Mononuclear cell (primary cell): ENCODE data around the gene CAV2. TPM values are rescaled to one million over a fixed set of nuclear protein-coding genes. Genes with fewer than 3 reads are reported as not detected.

ENCODE experiments used
- H3K27me3 ChIP-seq: 2 replicates; pipeline ENCODE4 v1.6.0; 2011; ENCODE audit warnings: low read length, control low read depth; ENCODE audit not compliant: insufficient read depth
- H3K4me1 ChIP-seq: 2 replicates; pipeline ENCODE4 v1.5.1; 2011; ENCODE audit warnings: mild to moderate bottlenecking, low read length, control low read depth; ENCODE audit not compliant: insufficient read depth
- H3K4me3 ChIP-seq: 2 replicates; pipeline ENCODE4 v1.5.1; 2011; ENCODE audit warnings: mild to moderate bottlenecking, low read length, moderate library complexity
- H3K9me3 ChIP-seq: 2 replicates; pipeline ENCODE4 v1.5.1; 2011; ENCODE audit warnings: low read depth, mild to moderate bottlenecking, control low read depth, low read length
- total RNA-seq: library from RNA; depleted of rRNA; stranded (reverse); fragments of >200 nt; gene quantifications from one replicate; pipeline ENCODE4 v1.2.3, GENCODE V29; 2012

CAV2 gene
- total RNA-seq, 1 donor: 4.1 TPM

DNA sequence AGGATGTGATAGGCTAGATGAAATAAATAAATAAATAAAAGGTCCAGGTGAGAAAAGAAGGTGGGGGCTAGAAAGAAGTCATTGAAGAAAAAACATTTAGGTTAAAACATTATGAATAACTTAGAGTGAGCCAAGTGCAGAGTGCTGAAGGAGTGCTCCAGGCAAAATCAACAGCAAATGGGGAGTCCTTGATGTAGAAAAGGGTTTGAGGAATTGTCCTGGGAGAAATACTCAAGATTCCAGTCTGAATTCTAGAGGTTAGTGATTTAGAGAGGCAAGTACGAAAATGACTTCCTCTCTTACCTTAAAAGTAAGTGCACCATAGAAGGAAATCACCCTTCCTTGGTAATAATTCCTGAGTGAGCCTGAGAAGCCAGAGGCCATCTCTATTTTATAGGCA lies 44.9 kb downstream of the CAV2 start:
- Histone ChIP-seq H3K4me3 (no peak overlapping the region), H3K27me3 (no peaks in the 10 kb centered on the region), H3K9me3 (no peaks in the 10 kb centered on the region), H3K4me1 (no peaks in the 10 kb centered on the region)

DNA sequence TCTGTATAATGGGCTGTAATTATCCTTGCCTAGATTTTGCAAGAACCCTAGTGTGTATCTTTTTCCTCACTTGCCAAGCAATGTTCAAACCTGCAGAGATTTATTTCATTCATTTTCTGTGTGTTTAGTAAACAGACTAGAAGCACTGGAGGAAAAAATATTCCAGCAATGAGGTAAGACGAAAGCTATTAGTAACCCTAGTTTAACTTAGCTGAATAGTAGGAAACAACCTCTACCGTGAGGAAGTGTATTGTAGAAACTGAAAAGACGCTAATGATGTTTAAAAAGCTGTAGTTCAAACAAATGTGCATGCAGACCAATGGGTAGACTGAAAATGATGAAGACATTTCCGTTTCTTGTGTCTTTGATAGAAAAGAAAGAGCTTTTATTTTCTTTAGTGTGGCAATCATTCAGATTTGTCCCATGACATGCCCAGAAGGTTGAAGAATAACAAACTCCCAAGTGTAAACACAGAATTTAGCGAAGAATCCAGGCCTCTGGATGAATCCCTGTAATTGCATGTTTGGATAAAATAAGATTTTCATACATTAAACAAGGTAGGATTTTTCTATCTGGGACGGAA lies 46.0 kb downstream of the CAV2 start:
- no peak overlapping the region for H3K4me3 ChIP-seq
- H3K4me1 ChIP-seq: no peaks in the 10 kb centered on the region
- no peaks in the 10 kb centered on the region for H3K9me3 ChIP-seq
- no peaks in the 10 kb centered on the region for H3K27me3 ChIP-seq

DNA sequence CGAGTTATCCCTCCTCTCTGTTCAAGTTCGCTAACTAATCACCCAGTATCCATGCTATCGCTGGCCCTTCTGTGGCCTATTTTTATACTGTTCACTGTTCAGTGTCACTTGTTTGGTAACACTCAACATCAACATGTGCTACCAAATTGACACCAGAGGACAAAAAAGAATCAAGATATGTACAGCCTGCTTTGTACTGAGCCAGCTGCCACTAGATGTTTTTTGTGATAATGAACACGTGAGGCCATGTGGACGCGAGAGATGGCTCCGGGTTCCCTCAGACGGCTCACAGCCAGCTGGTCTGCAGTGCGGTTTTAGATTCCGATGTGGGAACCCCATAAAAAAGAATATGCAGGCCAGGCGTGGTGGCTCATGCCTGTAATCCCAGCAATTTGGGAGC lies 46.5 kb downstream of the CAV2 start:
- Histone ChIP-seq H3K27me3 (peaks cover 3% of the 10 kb centered on the region), H3K9me3 (no peaks in the 10 kb centered on the region), H3K4me3 (no peak overlapping the region), H3K4me1 (no peaks in the 10 kb centered on the region)

DNA sequence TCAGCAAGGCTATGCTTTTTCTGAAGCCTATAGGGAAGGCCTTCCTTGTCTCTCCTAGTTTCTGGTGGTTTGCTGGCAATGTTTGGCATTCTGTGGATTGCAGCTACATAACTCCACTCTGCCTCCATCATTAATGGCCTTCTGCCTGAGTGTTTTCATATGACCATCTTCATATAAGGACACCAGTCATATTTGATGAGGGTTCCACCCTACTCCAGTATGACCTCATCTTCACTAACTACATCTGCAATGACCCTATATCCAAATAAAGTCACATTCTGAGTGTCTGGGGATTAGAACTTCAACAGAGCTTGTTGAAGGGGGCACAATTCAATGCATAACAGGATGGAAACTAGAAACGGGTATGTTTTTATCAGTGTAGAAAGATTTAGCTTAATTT lies 47.4 kb downstream of the CAV2 start:
- Histone ChIP-seq H3K27me3 (peaks cover 4% of the 10 kb centered on the region), H3K9me3 (no peaks in the 10 kb centered on the region), H3K4me3 (no peak overlapping the region), H3K4me1 (no peaks in the 10 kb centered on the region)

DNA sequence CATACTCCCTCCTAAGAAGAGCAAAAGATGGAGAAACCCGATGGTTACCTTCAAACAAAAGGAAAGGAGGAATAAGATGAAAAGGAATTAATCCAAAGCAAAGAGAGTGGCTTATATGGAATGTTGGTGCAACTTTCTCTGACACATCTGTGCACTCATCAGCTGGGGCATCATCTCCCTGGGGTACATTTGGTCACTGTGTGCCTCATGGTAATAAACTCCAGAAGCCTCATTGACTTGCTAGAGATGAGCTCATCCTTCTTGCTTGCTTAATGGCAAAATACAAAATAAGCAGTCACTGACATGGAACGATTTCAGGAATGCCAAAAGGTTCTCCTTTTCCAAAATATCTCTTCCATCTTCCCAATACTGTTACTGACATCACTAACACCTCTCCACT lies 47.8 kb downstream of the CAV2 start:
- Histone ChIP-seq H3K27me3 (peaks cover 4% of the 10 kb centered on the region), H3K4me3 (no peak overlapping the region), H3K4me1 (no peaks in the 10 kb centered on the region), H3K9me3 (no peaks in the 10 kb centered on the region)

DNA sequence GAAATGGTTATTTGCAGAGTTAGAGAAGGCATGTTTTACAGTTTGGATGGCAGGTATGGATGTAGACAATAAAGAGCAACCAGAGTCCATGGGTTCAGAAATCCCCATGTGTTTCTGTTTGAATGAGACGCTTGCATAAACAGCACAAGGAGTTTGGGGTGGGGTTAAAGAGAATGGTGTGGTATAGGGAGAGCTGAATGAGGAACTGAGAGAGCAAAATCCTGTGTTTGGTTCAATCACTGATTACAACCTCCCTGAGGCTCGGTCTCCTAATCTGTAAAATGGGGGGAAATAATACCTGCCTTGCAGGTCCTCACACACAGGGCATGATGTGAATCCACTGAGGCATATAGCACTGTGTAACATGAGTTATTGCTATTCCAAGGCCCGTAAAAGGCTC lies 49.0 kb downstream of the CAV2 start:
- Histone ChIP-seq H3K4me3 (no peak overlapping the region), H3K9me3 (no peaks in the 10 kb centered on the region), H3K4me1 (no peaks in the 10 kb centered on the region), H3K27me3 (peaks cover 4% of the 10 kb centered on the region)

DNA sequence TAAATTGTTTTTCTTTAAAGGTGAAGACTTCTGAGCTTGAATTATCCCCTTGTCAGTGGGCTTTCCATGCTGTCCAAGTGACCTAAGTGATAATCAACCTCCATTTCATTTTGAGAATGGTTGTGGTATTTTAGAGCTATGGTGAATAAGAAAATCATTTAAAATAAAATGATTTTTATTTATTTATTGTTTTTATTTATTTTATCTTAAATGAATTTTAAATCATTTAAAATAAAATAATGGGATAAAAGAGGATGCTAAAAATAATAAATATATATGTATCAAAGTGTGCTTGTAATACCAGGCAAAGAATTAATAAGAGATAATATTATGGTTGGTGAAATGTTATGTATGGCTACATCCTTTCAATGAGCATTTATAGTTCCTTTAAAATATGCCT lies 49.8 kb downstream of the CAV2 start:
- Histone ChIP-seq H3K4me3 (no peak overlapping the region), H3K4me1 (no peaks in the 10 kb centered on the region), H3K9me3 (no peaks in the 10 kb centered on the region), H3K27me3 (peaks cover 4% of the 10 kb centered on the region)

DNA sequence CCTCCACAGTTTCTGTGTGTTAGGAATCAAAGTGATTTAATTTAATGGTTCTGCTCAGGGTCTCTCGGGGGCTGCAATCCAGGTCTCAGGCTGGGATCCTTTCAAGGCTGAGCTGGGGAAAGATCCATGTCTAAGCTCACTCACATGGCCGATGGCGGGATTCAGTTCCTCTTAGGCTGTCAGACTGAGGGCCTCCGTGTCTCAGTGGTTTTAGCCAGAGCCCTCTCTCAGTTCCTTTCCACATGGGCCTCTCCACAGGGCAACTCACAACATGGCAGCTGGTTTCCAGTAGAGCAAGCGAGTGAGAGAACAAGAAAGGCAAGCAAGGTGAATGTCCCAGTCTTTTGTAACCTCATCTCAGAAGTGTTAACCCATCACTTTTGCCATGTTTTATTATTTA lies 52.2 kb downstream of the CAV2 start:
- Histone ChIP-seq H3K4me3 (no peak overlapping the region), H3K27me3 (peaks cover 9% of the 10 kb centered on the region), H3K9me3 (no peaks in the 10 kb centered on the region), H3K4me1 (no peaks in the 10 kb centered on the region)

DNA sequence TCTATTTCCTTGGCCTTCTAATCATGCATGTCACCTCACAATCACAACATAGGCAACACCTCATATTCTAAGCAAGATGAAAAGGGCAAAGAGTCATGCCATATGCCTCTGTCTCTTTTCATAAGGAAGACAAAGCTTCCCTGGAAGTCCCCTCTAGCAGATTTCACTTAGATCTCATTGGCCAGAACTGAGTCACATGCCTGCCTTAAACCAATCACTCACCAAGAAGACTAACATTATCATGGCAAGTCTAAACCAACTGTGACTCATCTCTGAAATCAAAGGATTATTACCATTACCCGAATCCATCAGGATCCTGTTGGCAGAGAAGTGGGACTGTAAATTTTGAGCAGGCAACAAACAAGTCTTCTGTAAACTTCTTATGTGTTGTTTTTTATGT lies 53.1 kb downstream of the CAV2 start:
- Histone ChIP-seq H3K4me1 (no peaks in the 10 kb centered on the region), H3K4me3 (no peak overlapping the region), H3K9me3 (no peaks in the 10 kb centered on the region), H3K27me3 (peaks cover 11% of the 10 kb centered on the region)

DNA sequence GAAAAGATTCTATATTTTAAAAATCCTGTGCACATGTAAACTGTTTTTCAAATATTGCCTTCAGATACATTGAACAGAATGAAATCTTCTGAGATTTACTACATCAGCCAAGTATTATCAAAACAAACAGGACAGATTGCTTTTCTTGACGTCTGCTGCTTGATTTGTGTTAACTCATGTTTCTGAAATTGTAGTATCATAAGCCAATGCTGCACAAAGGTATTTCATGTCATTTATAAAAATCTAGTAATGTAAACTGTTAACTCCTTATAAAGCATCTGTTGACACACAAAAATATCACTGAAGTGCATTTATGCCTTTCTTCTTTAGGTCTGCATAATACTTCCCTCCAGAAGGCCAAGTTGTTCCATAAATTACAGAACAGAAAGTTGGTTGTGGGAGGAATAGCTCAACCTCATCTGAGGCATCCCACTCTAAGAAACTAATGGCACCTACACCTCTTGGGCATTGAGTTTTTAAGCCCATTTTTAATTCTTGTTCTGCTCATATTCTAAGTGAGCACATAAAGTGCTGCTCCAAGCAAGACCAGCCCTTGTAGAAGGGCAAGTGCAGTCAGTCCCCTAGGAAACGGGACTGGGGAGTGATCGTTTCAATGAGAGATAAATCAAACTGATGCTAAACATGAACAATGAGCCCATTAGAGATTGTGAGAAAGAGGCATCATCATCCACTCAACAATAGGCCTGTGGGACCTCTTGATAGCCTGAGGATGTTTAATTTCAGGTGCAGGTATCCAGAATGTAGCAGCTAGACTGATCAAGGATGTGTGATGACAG lies 53.8 kb downstream of the CAV2 start:
- no peaks in the 10 kb centered on the region for H3K4me1 ChIP-seq
- no peak overlapping the region for H3K4me3 ChIP-seq
- no peaks in the 10 kb centered on the region for H3K9me3 ChIP-seq
- peaks cover 16% of the 10 kb centered on the region for H3K27me3 ChIP-seq

DNA sequence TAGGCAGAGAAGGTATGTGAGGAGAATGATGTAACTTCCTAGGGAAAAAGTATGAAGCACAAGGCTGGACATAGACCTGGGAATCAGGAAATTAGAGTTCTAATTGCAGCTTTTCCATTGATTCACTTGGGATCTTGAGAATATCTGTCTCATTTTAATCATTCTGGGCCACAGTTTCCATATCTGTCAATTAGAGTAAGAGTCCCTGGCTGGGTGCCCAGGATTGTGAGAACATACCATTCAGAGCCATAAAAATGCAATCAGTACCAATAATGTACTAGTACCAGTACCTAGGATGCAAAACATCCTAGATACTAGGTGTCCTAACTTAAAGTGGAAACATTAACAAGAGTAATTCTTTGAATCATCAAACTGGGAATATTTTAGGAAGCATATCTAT lies 54.9 kb downstream of the CAV2 start:
- Histone ChIP-seq H3K4me3 (no peak overlapping the region), H3K9me3 (no peaks in the 10 kb centered on the region), H3K27me3 (peaks cover 20% of the 10 kb centered on the region), H3K4me1 (no peaks in the 10 kb centered on the region)

DNA sequence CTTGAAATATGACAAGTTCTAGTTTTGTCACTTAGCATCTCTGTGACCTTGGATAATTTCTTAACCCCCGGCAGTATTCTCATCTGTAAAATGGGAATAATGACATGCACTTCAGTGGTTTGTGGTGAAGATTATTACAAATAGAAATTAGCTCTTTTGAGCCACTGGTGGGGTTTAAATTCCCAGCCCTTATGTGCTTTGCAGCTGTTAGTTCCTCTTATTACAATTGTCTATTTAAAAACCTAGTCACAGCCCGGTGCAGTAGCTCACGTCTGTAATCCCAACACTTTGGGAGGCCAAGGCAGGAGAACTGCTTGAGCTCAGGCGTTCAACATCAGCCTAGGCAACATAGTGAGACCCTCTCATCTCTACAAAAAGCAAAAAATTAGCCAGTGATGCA lies 55.4 kb downstream of the CAV2 start:
- no peak overlapping the region for H3K4me3 ChIP-seq
- H3K9me3 ChIP-seq: no peaks in the 10 kb centered on the region
- no peaks in the 10 kb centered on the region for H3K4me1 ChIP-seq
- H3K27me3 ChIP-seq: peaks cover 25% of the 10 kb centered on the region

DNA sequence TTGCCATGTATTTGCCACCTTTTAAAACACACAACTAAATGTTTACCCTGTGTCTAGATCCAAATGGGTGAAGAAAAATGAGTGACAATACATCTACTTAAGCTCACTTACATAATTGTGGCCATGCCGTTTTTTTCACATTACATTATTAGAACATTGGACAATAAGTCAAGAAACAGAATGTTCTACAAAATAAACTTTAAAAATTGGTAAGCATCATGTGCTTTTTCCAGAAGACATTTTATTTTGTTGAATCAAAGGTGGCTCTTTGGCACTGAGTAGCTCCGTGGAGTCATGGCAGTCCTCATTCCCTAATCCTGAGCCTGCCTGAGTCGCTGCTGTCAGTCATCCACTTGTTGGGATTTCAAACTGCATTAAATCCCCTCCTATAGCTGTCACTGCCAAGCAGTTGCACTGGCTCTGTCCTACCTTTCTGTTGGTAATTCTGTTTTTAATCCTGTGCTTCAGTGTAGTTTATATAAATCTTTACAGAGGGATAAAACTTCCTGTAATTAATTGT lies 57.6 kb downstream of the CAV2 start:
- Histone ChIP-seq H3K4me1 (no peaks in the 10 kb centered on the region), H3K27me3 (peaks cover 25% of the 10 kb centered on the region), H3K4me3 (no peak overlapping the region), H3K9me3 (no peaks in the 10 kb centered on the region)

DNA sequence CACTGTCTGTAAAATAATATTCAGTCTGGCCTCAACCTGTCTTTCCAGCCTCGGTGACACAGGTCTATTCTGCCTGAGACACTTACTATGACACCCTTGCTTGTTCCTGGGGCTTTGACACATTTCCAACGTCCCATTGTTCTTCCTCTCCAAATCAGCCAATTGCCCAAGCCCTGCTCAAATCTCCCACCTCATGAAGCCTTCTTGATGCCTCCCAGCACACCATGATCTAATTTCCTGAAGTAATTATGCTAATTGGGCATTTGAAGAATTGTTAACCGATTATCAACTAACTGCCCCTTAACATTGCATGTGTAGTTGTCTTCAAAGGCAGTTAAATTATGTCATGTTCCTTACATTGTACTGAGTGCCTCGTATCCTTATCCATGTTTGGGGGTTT lies 58.4 kb downstream of the CAV2 start:
- H3K4me3 ChIP-seq: no peak overlapping the region
- no peaks in the 10 kb centered on the region for H3K4me1 ChIP-seq
- H3K9me3 ChIP-seq: no peaks in the 10 kb centered on the region
- H3K27me3 ChIP-seq: peaks cover 25% of the 10 kb centered on the region
